Frontal cortex (tissue), 4 donors: ENCODE data around the gene TUG1. TPM values are rescaled to one million over a fixed set of nuclear protein-coding genes. Genes with fewer than 3 reads are reported as not detected.

Experiments
- DNase-seq, 2 donors: peaks; one replicate each; pipeline ENCODE4 v3.0.0; 2012; ENCODE audit warnings: low spot score in 2 of 2
- FAIRE-seq: peaks from 2 replicates; lab custom pipeline; 2012; peaks lifted over from hg19 to GRCh38; lab: Jason Lieb, UNC
- total RNA-seq: library from RNA; depleted of rRNA; stranded (reverse); fragments of >200 nt; gene quantifications from one replicate; pipeline ENCODE4 v1.2.3, GENCODE V29; 2014
- donor health status: control.
- donor health status: control.
- donor health status: control.

Gene TUG1
- total RNA-seq: 55.8 TPM

DNA sequence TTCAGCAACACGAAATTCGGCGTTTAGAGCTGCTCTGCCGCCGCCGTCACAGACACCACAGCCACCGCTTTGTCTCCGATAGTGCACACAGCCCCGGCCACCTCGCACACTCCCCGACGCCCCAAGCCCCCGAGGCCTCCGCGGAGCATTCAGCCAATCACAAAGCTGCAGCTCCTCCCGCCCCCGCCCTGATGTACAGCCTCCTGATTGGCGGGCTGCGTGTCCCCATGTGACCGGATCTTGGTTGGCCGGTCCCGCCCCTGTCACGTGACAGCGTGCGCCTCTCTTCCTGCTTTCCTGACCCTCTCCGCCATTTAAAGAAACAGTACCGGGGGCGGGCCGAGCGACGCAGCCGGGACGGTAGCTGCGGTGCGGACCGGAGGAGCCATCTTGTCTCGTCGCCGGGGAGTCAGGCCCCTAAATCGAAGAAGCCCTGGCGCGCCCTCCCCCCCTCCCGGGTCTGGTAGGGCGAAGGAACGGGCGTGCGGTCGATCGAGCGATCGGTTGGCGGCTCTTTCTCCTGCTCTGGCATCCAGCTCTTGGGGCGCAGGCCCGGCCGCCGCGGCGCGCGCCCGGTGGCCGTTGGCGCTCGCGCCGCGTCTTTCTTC is at the start of gene TUG1:
TSS of gene TUG1 (plus strand) at position 342 of the 608 bp plus-strand sequence.
- DNase-seq: peak; percentile 99 to 100
- peak; percentile 33 for FAIRE-seq

GRCh38 chr22:30919973-30920372 is 49.1 kb upstream of the TUG1 start:
- DNase-seq (no peak), FAIRE-seq (no peak)

- FAIRE-seq (peak; percentile 82), DNase-seq (peak; percentile 71 to 81)
Observed at GRCh38 chr22:30920407-30920806, 48.7 kb upstream of the TUG1 start.

GRCh38 chr22:30921108-30921507 is 48.0 kb upstream of the TUG1 start:
- FAIRE-seq (no peak), DNase-seq (no peak)

DNA sequence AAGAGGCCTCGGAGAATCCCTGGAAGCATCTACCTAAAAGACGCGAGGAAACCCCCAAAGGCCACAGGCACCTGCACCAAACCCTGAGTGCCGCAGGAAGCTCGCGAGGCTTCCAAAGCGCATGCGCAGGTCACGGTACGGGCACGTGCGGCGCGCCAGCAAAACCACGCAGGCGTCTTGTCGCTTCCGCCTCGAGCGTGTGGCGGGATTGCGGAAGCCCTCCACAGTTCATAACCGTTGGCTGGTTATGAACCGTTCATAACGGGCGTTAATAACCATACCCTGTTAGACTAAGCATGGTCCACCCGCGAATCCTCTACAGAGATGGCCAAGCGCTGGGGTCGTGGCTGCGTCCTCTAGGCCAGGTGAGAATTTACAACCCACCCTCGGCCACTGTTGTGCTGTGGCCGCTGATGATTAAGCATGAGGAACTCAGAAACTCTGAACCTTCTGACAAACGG is 46.9 kb upstream of the TUG1 start:
- DNase-seq (no peak), FAIRE-seq (no peak)

DNA sequence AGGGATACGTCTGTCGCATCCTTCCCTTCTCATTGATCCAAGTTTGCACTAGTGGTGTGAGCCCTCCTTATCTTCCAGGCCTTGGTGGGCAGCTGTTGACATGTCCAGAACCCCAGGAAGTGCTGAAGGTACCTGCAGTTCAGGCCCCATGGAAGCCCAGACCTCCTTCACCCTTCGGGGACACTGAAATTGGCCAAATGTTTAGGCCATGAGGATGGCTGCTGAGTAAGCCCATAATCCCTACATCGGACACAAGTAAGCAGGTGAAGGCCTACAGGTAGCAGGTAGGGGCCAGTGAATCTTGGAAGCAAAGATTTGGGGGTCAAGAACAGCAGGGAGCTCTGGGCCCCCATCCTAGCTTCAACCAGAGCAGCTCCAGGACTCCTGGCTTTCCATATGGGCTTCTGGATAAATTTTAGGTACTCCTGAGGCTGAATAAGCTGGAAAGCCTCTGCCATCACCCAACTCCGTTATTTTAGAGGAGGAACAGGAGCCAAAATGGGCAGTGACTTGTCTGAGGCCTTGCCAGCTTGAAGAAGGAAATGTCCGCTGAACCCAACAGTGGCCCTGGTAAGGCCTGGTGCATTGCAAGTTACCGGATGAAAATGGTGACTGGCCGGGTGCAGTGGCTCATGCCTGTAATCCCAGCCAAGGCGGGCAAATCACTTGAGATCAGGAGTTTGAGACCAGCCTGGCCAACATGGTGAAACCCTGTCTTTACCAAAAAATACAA is 45.7 kb upstream of the TUG1 start:
- DNase-seq (no peak), FAIRE-seq (no peak)

DNA sequence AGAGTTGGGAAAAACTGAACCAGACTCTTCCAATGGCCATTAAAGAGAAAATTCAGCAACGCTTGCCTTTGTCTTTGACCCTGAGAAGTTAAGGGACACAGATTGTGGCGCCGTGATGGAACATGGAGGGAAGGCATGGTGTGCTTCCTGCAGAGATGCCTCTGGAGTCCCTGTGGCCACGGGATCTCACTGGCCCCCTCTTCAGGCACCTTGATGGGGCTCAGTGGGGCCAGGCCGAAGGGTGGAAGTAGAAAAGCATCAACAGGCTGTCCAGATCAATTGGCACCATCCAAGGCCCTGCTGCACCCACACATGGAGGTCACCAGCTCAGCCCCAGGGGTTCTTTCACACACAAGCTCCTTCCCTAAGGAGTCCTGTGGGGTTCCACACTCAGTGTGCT is 43.4 kb upstream of the TUG1 start:
- FAIRE-seq (no peak), DNase-seq (no peak)

DNA sequence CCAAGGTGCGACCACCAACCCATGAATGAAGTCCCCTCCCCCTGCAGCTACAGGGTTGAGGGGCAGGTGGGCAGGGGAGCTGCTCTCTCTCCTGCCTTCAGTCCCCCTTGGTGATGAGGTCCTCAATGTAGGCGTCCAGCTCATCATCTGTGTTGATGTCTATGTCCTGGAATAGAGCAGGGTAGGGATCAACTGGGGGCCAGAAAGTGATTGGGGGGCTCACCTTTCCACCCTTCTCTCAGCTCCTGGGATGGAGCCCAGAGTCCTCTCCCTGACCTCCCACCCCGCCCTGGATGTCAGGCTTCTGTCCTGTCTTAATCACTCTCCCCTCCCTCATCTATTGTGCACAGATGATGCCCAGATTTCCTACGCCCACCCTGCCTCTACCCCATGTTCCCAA is 42.4 kb upstream of the TUG1 start:
- DNase-seq (no peak), FAIRE-seq (no peak)

DNA sequence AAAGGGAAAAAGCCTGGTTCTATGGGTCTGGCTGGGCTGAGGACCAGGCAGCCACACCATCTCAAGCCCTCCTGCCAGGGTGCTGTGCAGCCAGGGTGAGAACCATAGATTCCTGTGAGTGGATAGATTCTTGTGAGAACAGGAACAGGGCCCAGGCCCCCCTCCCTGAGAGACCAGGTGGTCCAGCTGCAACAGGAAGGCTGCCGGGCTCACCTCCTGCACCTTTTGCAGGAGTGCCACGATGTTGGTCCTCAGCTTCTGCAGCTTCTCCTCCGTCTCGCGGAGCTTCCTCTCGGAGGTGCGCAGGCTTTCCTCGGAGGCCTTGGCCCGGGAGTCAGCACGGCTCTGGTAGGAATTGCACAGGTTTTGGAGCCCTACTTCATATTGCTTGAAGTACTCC is 41.3 kb upstream of the TUG1 start:
- FAIRE-seq: no peak
- DNase-seq: no peak

DNA sequence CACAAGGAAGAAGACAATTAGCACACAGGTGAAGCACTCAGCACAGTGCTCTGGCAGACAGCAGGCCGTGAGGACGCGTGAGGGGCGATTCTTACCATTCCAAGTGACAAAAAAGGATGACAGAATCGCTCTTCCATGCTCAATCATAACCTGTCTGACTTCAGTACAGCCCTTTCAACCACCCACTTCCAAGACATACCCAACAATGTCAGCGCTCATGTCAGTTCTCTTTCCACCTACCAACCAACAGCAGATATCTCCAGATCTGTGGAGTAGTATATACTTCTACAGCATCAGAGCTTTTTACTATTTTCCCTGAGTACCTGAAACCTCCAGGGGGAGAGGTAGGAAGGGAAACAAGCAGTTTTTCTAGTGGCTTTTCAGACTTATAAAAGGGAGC is 40.7 kb upstream of the TUG1 start:
- FAIRE-seq: no peak
- no peak for DNase-seq

- FAIRE-seq (no peak), DNase-seq (no peak)
Observed at GRCh38 chr22:30930228-30930627, 38.8 kb upstream of the TUG1 start.

GRCh38 chr22:30931541-30932300 is 37.3 kb upstream of the TUG1 start:
- DNase-seq (no peak), FAIRE-seq (no peak)

GRCh38 chr22:30932661-30933060 is 36.4 kb upstream of the TUG1 start:
- FAIRE-seq (no peak), DNase-seq (no peak)

GRCh38 chr22:30933457-30933856 is 35.6 kb upstream of the TUG1 start:
- FAIRE-seq (no peak), DNase-seq (no peak)

DNA sequence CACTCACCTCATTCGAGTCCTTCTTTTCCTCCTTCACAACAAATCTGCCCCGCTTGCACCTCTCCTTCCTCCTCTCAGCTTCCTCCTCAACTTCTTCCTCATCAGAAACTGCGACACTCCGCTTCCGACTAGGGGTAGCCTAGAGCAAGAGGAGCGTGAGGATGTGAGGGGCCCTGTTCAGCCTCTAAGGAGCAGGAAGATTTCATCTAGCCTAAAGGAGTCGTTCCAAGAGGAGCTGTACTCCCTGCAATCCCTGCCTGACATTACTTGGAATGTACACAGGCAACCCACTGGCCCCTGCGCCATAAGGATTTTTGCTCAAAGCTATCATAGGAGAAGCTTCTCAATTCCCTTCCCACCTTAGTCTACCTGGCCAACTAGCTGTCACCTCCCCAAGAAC is 35.0 kb upstream of the TUG1 start:
- DNase-seq (no peak), FAIRE-seq (no peak)

GRCh38 chr22:30940685-30941362 is 28.2 kb upstream of the TUG1 start:
- no peak for FAIRE-seq

GRCh38 chr22:30941363-30941740 is 27.7 kb upstream of the TUG1 start:
- no peak for DNase-seq
- FAIRE-seq: no peak

More at GRCh38 chr22:30940685-30941362, 28.2 kb upstream of the TUG1 start:
- no peak for DNase-seq

DNA sequence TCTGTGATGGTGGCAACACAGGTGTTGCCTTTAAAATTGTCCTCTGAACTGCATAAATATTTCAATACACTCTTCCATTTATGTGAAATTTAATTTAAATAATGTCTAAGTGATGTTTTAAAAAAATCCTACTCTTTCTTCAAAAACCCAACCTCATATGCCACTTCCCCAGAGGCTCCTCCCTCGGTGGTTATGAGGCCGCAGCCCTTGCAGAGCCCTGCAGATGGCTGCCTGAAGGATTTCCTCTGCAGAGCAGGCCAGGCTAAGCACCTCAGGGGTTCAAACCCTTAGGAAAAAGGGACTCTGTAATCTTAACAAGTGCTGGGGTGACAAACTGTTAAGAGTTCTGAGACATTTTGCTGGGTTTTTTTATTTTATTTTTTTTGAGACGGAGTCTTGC is 25.7 kb upstream of the TUG1 start:
- no peak for DNase-seq
- FAIRE-seq: no peak

GRCh38 chr22:30944986-30945385 is 24.1 kb upstream of the TUG1 start:
- FAIRE-seq: no peak
- no peak for DNase-seq

- no peak for DNase-seq
- FAIRE-seq: no peak
Observed at GRCh38 chr22:30945653-30946052, 23.4 kb upstream of the TUG1 start.
